Right lobe of liver (tissue), 4 donors: ENCODE data around the gene ACIN1.

ENCODE experiments used
- CTCF ChIP-seq, 4 donors: fragments of 200-600 bp in 3 of 4; fragments of 450-650 bp in 1 of 4; IDR thresholded peaks; one replicate each; pipeline versions ENCODE4 v1.5.1 to v1.8.0; 2016 to 2022; ENCODE audit warnings: antibody characterized with exemption in 4 of 4, mild to moderate bottlenecking in 2 of 4
- POLR2A ChIP-seq: fragments of 450-650 bp; IDR thresholded peaks from one replicate; pipeline ENCODE4 v1.6.1; 2017; ENCODE audit warnings: antibody characterized with exemption, mild to moderate bottlenecking
- donor health status: DM: no; HTN: no; CAD: no.
- donor health status: DM: no; HTN: no; CAD: no.
- donor health status: DM: no; HTN: yes; CAD: no.

- no peak for TF ChIP-seq CTCF (IDR thresholded peaks at IDR 0.05)
- no peak for TF ChIP-seq POLR2A
Observed at GRCh38 chr14:23077962-23078361, 17.0 kb downstream of the ACIN1 start.
